Epidermal melanocyte (primary cell): Measurements from ENCODE around the gene PHRF1.
"Not testable (repeated sequence)": the region's sequence is repeated elsewhere in the genome, so short reads cannot be mapped to it uniquely, and the experiment has no call there.

ENCODE experiments used
- DNase-seq: peaks from one replicate; pipeline ENCODE4 v3.0.0; 2011; ENCODE audit warnings: low spot score; ENCODE audit not compliant: insufficient read length

Gene PHRF1

DNA sequence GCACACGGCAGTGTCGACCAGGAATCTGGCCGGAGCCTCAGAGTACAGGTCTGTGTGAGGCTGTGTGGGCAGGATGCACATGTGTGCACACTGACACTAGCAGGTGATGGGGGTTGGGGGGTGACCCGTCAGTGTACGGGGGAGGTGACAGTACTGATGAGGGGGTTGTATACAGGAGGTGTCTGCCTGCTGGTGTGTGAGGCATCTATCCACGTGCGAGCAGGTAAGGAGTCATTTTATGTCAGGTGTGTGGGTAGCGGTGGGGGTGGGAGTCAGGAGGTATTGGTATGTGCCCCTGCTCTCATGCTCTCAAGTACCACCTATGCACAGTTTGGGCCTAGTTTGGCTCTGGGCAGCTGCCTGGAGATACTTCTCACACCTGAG lies 4.5 kb upstream of the PHRF1 start:
- DNase-seq, result no peak

- no peak for DNase-seq
These were observed 3.0 kb upstream of the PHRF1 start for GRCh38 chr11:573146-573759.

GRCh38 chr11:574031-574570 lies 2.2 kb upstream of the PHRF1 start:
- not testable (repeated sequence) for DNase-seq

GRCh38 chr11:574632-575312 lies 1.5 kb upstream of the PHRF1 start:
- DNase-seq, result no peak

- peak; percentile 79 for DNase-seq
These were observed 816 bp upstream of the PHRF1 start for GRCh38 chr11:575313-575995.

- DNase-seq, result no peak
These were observed 741 bp downstream of the PHRF1 start for GRCh38 chr11:576811-577610.

DNA sequence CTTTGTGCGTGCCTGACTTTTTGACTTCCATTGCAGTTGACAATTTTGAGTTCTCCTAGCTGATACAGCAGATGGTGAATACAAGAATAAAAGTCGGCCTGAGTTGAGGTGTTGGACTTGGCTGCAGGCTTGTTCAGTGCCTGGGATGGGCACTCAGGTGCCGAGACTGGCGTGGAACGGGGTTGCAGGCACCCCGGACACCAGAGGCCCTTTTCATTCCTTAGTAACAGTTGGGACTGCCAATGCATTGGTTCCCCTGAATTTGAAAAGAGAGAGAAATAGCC lies 1.3 kb downstream of the PHRF1 start:
- no peak for DNase-seq

DNA sequence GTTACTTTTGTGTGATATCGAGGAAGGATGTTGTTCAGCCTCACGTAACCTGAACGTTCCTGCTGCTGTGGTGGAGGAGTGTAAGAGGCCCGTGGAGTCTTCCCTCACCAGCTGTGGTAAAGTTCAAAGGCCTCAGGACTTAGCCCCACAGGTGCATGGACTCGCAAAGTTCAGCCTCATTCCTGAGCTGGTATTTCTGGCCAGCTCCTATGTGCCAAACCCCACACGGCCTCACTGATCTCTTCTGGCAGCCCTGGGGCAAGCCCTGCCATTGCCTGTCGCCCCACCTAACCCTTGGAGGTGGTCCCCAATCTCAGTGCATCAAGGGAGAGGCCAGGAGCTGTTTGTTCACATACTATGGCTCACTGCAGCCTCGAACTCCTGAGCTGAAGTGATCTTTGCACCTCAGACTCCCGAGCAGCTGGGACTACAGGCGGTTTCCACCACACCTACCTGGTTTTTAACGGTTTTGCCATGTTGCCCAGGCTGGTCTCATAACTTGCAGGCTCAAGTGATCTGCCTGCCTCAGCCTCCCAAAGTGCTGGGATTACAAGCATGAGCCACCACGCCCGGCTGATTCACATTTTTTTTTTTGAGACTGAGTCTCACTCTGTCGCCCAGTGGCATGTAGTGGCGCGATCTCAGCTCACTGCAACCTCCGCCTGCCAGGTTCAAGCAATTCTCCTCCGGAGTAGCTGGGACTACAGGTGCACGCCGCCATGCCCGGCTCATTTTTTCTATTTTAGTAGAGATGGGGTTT lies 2.2 kb downstream of the PHRF1 start:
- no peak for DNase-seq

- DNase-seq, result no peak
These were observed 3.7 kb downstream of the PHRF1 start for GRCh38 chr11:579830-580601.

- DNase-seq, result no peak
These were observed 5.1 kb downstream of the PHRF1 start for GRCh38 chr11:581342-581741.

- no peak for DNase-seq
These were observed 5.5 kb downstream of the PHRF1 start for GRCh38 chr11:581752-582151.

- no peak for DNase-seq
These were observed 8.0 kb downstream of the PHRF1 start for GRCh38 chr11:584287-584686.

DNA sequence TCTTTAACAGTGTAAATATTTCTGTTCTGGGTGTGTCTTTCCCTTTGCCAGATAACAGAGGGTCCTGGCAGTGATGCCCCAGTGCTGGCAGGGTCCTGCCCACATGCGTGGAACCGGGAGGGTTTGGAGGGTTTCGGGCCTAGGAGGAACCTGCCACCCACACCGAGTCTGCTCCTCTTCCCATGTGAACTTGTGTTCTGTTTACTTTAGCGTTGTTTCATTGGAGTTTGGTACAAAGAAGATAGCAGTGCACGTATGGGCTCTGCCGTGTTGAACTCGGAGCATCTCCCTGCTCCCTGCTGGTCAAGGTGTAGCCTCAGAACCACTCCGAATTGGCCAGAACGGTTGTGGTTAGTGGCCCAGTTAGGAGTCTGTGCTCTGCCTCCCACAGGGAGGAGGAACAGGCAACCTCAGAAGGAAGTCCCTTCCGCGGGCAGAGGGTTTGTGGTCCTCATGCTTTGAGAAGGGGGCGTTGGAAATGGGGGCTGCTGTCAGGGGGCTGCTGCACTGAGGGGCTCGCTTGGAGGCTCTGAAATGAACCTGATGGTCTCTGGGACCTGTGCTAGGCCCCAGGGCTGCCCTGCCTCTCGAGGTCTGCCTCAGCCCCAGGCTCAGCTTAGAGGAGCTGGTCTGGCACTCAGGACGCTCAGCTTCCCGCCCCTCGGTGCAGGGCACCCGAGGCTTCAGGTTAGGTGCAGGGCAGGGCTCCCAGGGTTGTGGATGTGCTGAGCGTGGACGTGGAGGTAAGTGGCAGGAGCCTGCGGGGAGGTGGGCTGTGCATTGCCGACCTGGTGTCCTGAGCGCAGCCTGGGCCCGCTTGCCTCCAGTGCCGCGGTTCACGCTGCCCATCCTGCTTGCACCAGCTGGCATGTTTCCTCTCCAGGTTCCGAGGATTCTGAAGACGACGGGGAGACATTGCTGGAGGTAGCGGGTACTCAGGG lies 10.4 kb downstream of the PHRF1 start:
- DNase-seq, result no peak

DNA sequence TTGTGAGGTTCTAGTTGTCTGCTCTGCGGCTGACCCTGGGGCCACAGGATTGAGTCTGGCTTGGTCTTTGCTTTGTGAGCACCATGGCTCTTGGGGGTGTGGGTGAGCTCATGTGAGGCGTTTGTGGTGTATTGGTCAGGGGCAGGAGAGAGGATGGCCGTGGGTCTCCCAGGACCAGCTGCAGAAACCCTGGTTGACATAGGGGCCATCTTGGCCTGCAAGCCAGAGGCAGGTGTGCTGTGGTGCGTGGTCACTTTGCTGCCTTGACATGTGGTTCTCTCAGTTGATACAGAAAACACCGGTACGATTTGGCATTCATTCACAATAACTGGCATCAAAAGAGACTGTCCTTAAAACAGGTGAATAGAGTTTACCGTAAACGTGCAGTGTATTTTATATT lies 11.3 kb downstream of the PHRF1 start:
- DNase-seq, result no peak

GRCh38 chr11:587978-588380 lies 11.7 kb downstream of the PHRF1 start:
- no peak for DNase-seq

GRCh38 chr11:589798-590197 lies 13.5 kb downstream of the PHRF1 start:
- DNase-seq, result no peak

- no peak for DNase-seq
These were observed 14.7 kb downstream of the PHRF1 start for GRCh38 chr11:590997-591396.

DNA sequence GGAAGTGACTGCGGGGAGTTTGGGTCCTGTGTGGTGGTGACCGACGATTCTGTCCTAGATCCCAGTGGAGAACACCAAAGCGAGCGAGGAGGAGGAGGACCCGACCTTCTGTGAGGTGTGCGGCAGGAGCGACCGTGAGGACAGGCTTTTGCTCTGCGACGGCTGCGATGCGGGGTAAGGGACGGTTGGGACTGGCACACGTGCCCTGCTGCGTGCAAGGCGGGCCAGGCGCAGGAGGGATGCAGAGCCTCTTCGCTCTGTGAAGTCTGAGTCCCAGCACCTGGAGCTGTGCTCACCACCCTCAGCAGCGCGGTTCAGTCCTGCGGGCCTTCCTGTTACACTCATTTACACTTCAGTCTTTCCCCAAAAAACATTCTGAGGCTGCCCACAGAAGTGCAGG lies 16.2 kb downstream of the PHRF1 start:
- no peak for DNase-seq

DNA sequence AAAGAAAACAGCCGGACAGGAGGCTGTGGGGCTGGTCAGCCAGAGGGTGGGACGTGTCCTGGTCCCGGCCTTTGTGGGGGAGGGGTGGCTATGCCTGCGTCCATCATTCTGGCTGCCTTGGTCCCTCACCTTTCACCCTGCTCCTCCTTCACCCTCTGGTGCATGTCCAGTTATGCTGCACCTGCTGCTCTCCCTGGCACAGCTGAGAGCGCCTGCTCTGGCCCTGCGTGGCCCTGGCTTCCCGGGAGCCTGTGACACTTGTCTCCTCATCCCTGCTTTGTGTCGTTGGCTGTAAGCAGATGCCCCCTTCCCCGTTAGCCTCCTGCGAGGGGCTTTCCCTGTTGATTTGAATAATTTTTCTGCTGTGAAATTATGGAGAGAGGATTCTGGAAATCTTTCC lies 16.6 kb downstream of the PHRF1 start:
- no peak for DNase-seq
